ENCODE measurements around the gene GALNT12. TPM values are rescaled to one million over a fixed set of nuclear protein-coding genes. Genes with fewer than 3 reads are reported as not detected.

GALNT12 gene
- total RNA-seq, 4 donors from 2014 or later = 0.55 to 1.6 (median 1.1) TPM

DNA sequence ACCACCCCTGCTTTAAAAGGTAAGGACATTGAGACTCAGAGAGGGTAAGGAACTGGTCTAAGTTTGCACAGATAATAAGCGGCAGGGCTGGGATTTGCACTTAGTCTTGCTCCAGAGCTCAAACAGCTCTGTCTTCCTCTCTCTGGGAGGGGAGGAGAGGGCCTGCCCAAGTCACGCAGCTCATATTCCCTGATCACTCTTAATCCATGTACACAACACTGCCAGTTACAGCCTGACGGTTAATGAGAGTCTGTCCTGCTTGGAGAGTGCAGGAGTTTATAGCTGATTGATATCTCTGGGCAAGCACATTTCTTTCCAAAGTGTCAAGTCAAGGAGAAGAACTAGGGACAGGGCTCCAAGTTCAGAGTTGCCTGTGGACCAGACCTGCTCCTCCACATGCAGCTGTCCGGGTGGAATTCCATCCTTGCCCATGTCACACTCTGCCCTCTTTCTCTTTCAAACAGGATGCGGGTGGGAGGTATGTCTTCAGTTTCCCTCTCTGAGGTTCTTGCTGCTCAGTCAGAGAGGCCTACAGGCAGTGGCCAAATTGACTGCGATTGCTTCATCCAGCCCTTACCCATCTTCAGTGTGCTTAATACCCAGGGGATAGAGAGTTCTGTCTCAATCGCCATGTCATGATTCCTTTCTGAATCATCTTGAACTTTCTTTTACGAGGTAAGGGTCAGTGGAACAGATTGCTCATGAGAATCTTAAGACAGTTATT lies 54.5 kb downstream of the GALNT12 start:
- H3K4me1 ChIP-seq = peaks cover 4 to 39% of the 10 kb centered on the region in 2 donors
- intact Hi-C loops (cut with DNase I; ENCODE audit: low total_unique reads) (loop anchor here (2.0 kb wide), 1 partner anchor 137 kb away; no protein-coding TSS in a partner anchor), in situ Hi-C loops (cut with MboI; ENCODE audit: low sequenced_read_pairs in 4 of 4) (loop anchor here in 3 of 4 donors (5.0 to 10.0 kb wide), 2 partner anchors 133 to 135 kb away; no protein-coding TSS in a partner anchor)
- H3K27ac ChIP-seq = peak overlapping the region; percentile 25 to 64 (median 45)
- DNase-seq (peak; percentile 39 to 73), ATAC-seq (peak; percentile 71 to 81)
- H3K36me3 ChIP-seq = no peaks in the 10 kb centered on the region
- no peak for TF ChIP-seq POLR2A (IDR thresholded peaks at IDR 0.05)
- TF ChIP-seq, protein P1, sequence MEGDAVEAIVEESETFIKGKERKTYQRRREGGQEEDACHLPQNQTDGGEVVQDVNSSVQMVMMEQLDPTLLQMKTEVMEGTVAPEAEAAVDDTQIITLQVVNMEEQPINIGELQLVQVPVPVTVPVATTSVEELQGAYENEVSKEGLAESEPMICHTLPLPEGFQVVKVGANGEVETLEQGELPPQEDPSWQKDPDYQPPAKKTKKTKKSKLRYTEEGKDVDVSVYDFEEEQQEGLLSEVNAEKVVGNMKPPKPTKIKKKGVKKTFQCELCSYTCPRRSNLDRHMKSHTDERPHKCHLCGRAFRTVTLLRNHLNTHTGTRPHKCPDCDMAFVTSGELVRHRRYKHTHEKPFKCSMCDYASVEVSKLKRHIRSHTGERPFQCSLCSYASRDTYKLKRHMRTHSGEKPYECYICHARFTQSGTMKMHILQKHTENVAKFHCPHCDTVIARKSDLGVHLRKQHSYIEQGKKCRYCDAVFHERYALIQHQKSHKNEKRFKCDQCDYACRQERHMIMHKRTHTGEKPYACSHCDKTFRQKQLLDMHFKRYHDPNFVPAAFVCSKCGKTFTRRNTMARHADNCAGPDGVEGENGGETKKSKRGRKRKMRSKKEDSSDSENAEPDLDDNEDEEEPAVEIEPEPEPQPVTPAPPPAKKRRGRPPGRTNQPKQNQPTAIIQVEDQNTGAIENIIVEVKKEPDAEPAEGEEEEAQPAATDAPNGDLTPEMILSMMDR (IDR thresholded peaks at IDR 0.05 in 4 of 5, conservative IDR thresholded peaks at IDR 0.05 in 1 of 5) = no peak
- no peaks in the 10 kb centered on the region for H3K9me3 ChIP-seq
- H3K27me3 ChIP-seq = no peaks in the 10 kb centered on the region
- H3K4me3 ChIP-seq = no peak overlapping the region

DNA sequence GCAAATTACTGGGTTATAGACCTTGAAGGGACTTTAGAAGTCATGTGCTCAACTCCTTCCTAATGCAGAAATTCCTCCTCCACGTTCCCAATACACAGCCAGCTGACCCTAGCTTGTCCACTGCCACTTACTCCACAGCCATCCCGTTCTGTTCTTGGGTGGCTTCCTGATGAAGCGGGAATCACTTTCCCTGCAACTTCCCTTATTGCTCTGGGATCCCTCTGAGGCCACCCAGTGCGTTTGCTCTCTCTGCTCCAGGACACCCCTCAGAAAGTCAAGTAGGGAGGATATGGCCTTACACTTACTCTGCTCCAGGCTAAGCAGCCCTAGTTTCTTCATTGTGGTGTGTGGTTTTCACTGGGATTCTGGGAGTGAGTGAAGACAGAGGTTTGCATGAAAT lies 55.5 kb downstream of the GALNT12 start:
- Histone ChIP-seq H3K27ac (peak overlapping the region; percentile 25 to 70 (median 68)), H3K4me1 (peaks cover 4 to 46% of the 10 kb centered on the region in 2 donors), H3K9me3 (no peaks in the 10 kb centered on the region), H3K36me3 (no peaks in the 10 kb centered on the region), H3K4me3 (no peak overlapping the region), H3K27me3 (no peaks in the 10 kb centered on the region)
- in situ Hi-C loops (cut with MboI; ENCODE audit: low sequenced_read_pairs in 4 of 4) = loop anchor here in 3 of 4 donors (5.0 to 10.0 kb wide), 2 partner anchors 132 to 134 kb away; no protein-coding TSS in a partner anchor
- TF ChIP-seq POLR2A (IDR thresholded peaks at IDR 0.05) = no peak
- TF ChIP-seq, protein P1 (IDR thresholded peaks at IDR 0.05 in 4 of 5, conservative IDR thresholded peaks at IDR 0.05 in 1 of 5) = no peak
- intact Hi-C loops (cut with DNase I; ENCODE audit: low total_unique reads) = no loop called here
- ATAC-seq (no peak), DNase-seq (no peak)

DNA sequence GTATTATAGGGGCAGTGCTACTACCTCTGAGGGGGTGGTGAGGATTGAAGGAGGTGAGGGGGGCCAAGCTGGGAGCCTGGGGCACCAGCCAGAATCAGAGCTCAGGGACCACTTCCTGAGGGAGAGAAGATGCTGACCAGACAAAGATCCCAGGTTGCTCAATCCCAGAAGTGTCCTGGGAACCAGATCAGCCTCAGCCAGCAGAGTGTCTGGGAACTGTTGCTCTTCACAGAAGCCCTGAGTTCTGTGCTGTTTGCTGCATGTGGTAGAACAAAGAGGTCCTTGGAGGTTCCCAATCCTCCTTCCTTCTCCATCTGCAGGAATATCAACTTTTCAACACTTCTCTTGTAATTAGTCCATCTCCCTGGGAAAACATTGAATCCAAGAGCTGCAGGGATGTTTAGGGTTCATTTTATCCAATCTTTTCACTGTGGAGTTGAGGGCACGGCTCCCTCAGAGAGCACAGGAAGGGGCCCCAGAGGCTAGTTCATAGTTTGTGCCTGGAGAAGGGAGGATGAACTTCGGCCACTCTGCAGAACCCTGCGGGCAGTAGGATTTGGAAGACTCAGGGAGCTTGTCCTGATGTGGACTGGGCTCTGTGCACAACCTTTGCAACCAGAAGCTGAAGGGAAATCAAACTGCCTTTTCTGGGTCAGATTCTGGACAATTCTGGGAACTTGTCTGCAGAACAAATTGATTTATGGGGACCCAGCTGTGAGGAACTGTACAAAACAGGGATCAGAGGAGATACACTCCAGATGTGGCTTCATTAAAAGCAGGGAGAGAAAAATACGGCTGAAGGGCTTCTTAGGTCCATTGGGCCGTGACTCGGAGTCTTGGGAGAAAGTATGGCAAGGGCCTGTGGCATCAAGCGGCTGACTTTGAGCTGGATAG lies 57.1 kb downstream of the GALNT12 start:
- peaks cover 4 to 55% of the 10 kb centered on the region in 2 donors for H3K4me1 ChIP-seq
- H3K9me3 ChIP-seq = no peaks in the 10 kb centered on the region
- H3K27ac ChIP-seq = peak overlapping the region; percentile 49 to 73 (median 68)
- H3K36me3 ChIP-seq = no peaks in the 10 kb centered on the region
- TF ChIP-seq POLR2A (IDR thresholded peaks at IDR 0.05) = no peak
- TF ChIP-seq, protein P1 (IDR thresholded peaks at IDR 0.05 in 4 of 5, conservative IDR thresholded peaks at IDR 0.05 in 1 of 5) = no peak
- intact Hi-C loops (cut with DNase I; ENCODE audit: low total_unique reads) (no loop called here), in situ Hi-C loops (cut with MboI; ENCODE audit: low sequenced_read_pairs in 4 of 4) (loop anchor here in 3 of 4 donors (5.0 to 10.0 kb wide), 2 partner anchors 130 to 133 kb away; no protein-coding TSS in a partner anchor)
- H3K4me3 ChIP-seq = no peak overlapping the region
- ATAC-seq = peak; percentile 28 to 38
- H3K27me3 ChIP-seq = no peaks in the 10 kb centered on the region
- DNase-seq = peak; percentile 31 to 39

DNA sequence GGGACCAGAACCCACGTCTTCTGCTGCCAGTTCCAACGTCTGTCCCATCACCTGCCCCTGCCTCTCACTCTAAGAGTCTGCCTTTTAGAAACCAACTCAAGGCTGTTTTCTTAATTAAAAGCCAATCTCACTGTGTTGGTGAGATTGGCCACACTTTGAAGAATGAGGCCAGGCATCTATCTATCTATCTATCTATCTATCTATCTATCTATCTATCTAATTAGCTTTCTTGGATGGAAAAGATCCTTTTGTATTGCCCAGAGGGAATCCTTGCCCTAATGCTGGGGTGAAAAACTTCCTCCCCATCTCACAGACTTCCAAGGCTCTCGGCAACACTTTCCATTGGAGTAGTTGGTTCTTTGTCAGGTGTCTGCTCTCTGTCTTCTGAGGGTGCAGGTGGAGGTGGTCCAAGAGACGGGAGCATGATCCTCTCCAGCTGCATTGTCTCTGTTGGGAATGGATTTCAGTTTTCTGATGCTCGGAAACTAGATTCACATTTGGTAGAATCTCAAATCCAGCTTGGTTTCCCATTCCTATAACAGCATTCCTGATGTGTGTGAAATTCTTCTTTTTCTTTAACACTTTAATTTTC lies 57.9 kb downstream of the GALNT12 start:
- H3K36me3 ChIP-seq = no peaks in the 10 kb centered on the region
- intact Hi-C loops (cut with DNase I; ENCODE audit: low total_unique reads) (no loop called here), in situ Hi-C loops (cut with MboI; ENCODE audit: low sequenced_read_pairs in 4 of 4) (loop anchor here in 1 of 4 donors (10.0 kb wide), 1 partner anchor 129 kb away; no protein-coding TSS in a partner anchor)
- no peaks in the 10 kb centered on the region for H3K9me3 ChIP-seq
- no peak for DNase-seq
- peak overlapping the region; percentile 49 to 73 (median 68) for H3K27ac ChIP-seq
- H3K4me1 ChIP-seq = peaks cover 4 to 55% of the 10 kb centered on the region in 2 donors
- TF ChIP-seq POLR2A (IDR thresholded peaks at IDR 0.05) = no peak
- TF ChIP-seq, protein P1 (IDR thresholded peaks at IDR 0.05 in 4 of 5, conservative IDR thresholded peaks at IDR 0.05 in 1 of 5) = no peak
- no peak for ATAC-seq
- H3K4me3 ChIP-seq = no peak overlapping the region
- no peaks in the 10 kb centered on the region for H3K27me3 ChIP-seq

Measured in gastrocnemius medialis (tissue), 4 donors.